Neutrophil (primary cell): ENCODE measurements around the gene ATP2C2.

Experiments
- H3K27ac ChIP-seq: fragments of 200-600 bp; sonication (generic); 2 replicates; pipeline ENCODE4 v1.5.1; 2016; ENCODE audit warnings: mild to moderate bottlenecking, moderate library complexity
- H3K27me3 ChIP-seq: fragments of 200-600 bp; sonication (generic); 2 replicates; pipeline ENCODE4 v1.6.0; 2016; ENCODE audit warnings: mild to moderate bottlenecking
- H3K36me3 ChIP-seq: fragments of 200-600 bp; sonication (generic); 2 replicates; pipeline ENCODE4 v1.5.1; 2017
- H3K4me1 ChIP-seq, 2 experiments: fragments of 200-600 bp in 1 of 2; sonication (generic) in 1 of 2; 1 replicate in 1 of 2; 2 replicates in 1 of 2; pipeline versions ENCODE4 v1.5.1 to v1.6.1; 2013 to 2016; ENCODE audit warnings: low read depth in 1 of 2, low read length in 1 of 2, mild to moderate bottlenecking in 1 of 2, moderate library complexity in 1 of 2; ENCODE audit not compliant: control insufficient read depth in 1 of 2, insufficient read depth in 1 of 2
- H3K4me3 ChIP-seq, 2 experiments: fragments of 200-600 bp in 1 of 2; sonication (generic) in 1 of 2; 1 replicate in 1 of 2; 2 replicates in 1 of 2; pipeline ENCODE4 v1.5.1; 2013 to 2016; ENCODE audit warnings: low read depth in 1 of 2, low read length in 1 of 2, mild to moderate bottlenecking in 1 of 2, moderate library complexity in 1 of 2
- H3K9me3 ChIP-seq: fragments of 200-600 bp; sonication (generic); 2 replicates; pipeline ENCODE4 v1.5.1; 2016
- TF ChIP-seq, protein P1 (sequence below): fragments of 200-600 bp; sonication (generic); IDR thresholded peaks from 2 replicates; pipeline ENCODE4 v1.5.1; 2016; ENCODE audit warnings: antibody characterized with exemption

ATP2C2 gene

DNA sequence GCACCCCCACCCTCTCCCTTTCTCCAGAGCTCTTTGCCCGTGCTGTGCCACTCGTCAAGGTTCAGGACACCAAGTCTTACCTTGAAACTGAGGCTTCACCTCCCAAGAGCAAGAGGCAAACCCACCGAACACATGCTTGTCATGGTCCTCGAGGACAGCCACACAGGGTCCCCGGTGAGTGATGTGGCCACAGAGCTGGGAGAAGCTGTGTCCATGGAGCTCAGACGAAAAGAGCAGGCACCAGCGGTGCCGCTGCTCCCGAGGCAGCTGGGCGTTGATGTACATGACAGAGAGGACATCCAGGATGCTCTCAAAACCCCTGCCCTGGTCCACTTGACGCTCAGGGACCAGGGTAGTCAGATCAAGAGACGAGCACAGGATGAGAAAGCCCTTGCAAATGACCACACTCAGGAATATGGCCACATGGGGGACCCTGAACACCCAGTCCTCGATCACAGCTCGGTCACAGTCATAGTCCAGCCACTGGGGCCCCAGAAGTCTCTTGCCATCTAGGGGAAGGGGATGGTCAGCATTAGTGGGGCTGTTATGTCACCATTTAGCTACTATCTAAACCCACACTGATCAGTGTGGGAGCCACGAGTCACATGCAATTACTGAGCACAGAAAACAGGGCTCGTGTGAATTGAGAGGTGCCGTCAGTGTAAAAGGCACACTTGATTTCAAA is 118.4 kb downstream of the ATP2C2 start:
- H3K27me3 ChIP-seq, result no peaks in the 10 kb centered on the region
- peaks cover 7% of the 10 kb centered on the region for H3K36me3 ChIP-seq
- no peak overlapping the region for H3K4me3 ChIP-seq
- no peaks in the 10 kb centered on the region for H3K4me1 ChIP-seq
- H3K27ac ChIP-seq, result no peak overlapping the region
- TF ChIP-seq, protein P1, sequence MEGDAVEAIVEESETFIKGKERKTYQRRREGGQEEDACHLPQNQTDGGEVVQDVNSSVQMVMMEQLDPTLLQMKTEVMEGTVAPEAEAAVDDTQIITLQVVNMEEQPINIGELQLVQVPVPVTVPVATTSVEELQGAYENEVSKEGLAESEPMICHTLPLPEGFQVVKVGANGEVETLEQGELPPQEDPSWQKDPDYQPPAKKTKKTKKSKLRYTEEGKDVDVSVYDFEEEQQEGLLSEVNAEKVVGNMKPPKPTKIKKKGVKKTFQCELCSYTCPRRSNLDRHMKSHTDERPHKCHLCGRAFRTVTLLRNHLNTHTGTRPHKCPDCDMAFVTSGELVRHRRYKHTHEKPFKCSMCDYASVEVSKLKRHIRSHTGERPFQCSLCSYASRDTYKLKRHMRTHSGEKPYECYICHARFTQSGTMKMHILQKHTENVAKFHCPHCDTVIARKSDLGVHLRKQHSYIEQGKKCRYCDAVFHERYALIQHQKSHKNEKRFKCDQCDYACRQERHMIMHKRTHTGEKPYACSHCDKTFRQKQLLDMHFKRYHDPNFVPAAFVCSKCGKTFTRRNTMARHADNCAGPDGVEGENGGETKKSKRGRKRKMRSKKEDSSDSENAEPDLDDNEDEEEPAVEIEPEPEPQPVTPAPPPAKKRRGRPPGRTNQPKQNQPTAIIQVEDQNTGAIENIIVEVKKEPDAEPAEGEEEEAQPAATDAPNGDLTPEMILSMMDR, result no peak
- no peaks in the 10 kb centered on the region for H3K9me3 ChIP-seq

- Histone ChIP-seq H3K4me3 (no peak overlapping the region), H3K27me3 (no peaks in the 10 kb centered on the region), H3K4me1 (no peaks in the 10 kb centered on the region), H3K9me3 (no peaks in the 10 kb centered on the region), H3K27ac (no peak overlapping the region), H3K36me3 (peaks cover 7% of the 10 kb centered on the region)
- TF ChIP-seq, protein P1, result no peak
Measured at GRCh38 chr16:84487358-84487757, 119.0 kb downstream of the ATP2C2 start.

GRCh38 chr16:84489131-84489530 is 120.8 kb downstream of the ATP2C2 start:
- no peak overlapping the region for H3K27ac ChIP-seq
- TF ChIP-seq, protein P1, result no peak
- H3K36me3 ChIP-seq, result peaks cover 7% of the 10 kb centered on the region

GRCh38 chr16:84495506-84495905 is 127.2 kb downstream of the ATP2C2 start:
- Histone ChIP-seq H3K36me3 (peaks cover 21% of the 10 kb centered on the region), H3K9me3 (peaks cover 7% of the 10 kb centered on the region), H3K27ac (no peak overlapping the region), H3K4me1 (no peaks in the 10 kb centered on the region), H3K4me3 (no peak overlapping the region), H3K27me3 (no peaks in the 10 kb centered on the region)
- TF ChIP-seq, protein P1, result no peak

More at GRCh38 chr16:84489131-84489530, 120.8 kb downstream of the ATP2C2 start:
- H3K9me3 ChIP-seq, result peaks cover 7% of the 10 kb centered on the region
- no peak overlapping the region for H3K4me3 ChIP-seq
- H3K27me3 ChIP-seq, result no peaks in the 10 kb centered on the region
- no peaks in the 10 kb centered on the region for H3K4me1 ChIP-seq

GRCh38 chr16:84496991-84497390 is 128.7 kb downstream of the ATP2C2 start:
- TF ChIP-seq, protein P1, result no peak
- Histone ChIP-seq H3K4me3 (no peak overlapping the region), H3K27me3 (no peaks in the 10 kb centered on the region), H3K9me3 (peaks cover 7% of the 10 kb centered on the region), H3K27ac (no peak overlapping the region), H3K4me1 (no peaks in the 10 kb centered on the region), H3K36me3 (peaks cover 21% of the 10 kb centered on the region)
